Subcutaneous abdominal adipose tissue (tissue), 5 donors: Measurements from ENCODE around the gene CCDC134.

Experiments
- H3K27ac ChIP-seq: one replicate; pipeline ENCODE4 v1.7.0; 2013; ENCODE audit warnings: low read depth, mild to moderate bottlenecking, inconsistent platforms, low read length, moderate library complexity
- H3K27me3 ChIP-seq, 5 donors: one replicate each; pipeline ENCODE4 v1.7.0; 2013; ENCODE audit warnings: low read length in 5 of 5, inconsistent platforms in 1 of 5; ENCODE audit not compliant: control insufficient read depth in 5 of 5, insufficient read depth in 4 of 5
- H3K36me3 ChIP-seq, 5 donors: one replicate each; pipeline ENCODE4 v1.7.0; 2013; ENCODE audit warnings: low read length in 5 of 5; ENCODE audit not compliant: control insufficient read depth in 5 of 5, insufficient read depth in 5 of 5
- H3K4me1 ChIP-seq, 5 donors: one replicate each; pipeline ENCODE4 v1.7.0; 2013; ENCODE audit warnings: low read length in 5 of 5, mild to moderate bottlenecking in 3 of 5, moderate library complexity in 1 of 5; ENCODE audit not compliant: control insufficient read depth in 5 of 5, insufficient read depth in 5 of 5
- H3K4me3 ChIP-seq, 5 donors: one replicate each; pipeline ENCODE4 v1.7.0; 2013; ENCODE audit warnings: low read length in 5 of 5, low read depth in 1 of 5
- H3K9ac ChIP-seq, 5 donors: one replicate each; pipeline ENCODE4 v1.7.0; 2013; ENCODE audit warnings: low read length in 5 of 5, mild to moderate bottlenecking in 4 of 5, moderate library complexity in 3 of 5
- H3K9me3 ChIP-seq, 5 donors: one replicate each; pipeline ENCODE4 v1.7.0; 2013; ENCODE audit warnings: low read length in 5 of 5; ENCODE audit not compliant: control insufficient read depth in 5 of 5
- donor health status: healthy.
- donor health status: healthy.
- donor health status: healthy.
- donor health status: healthy.
- donor health status: healthy.

Gene CCDC134

GRCh38 chr22:41800348-41801146 lies at the start of gene CCDC134:
TSS of gene CCDC134 (plus strand) at chr22:41800679. CDS start at chr22:41808891, 8,212 bp downstream.
- Histone ChIP-seq H3K36me3 (no peaks in the 10 kb centered on the region), H3K9ac (peak within 1 kb of the TSS; percentile 63 to 88 (median 83)), H3K27ac (peak within 1 kb of the TSS; percentile 85), H3K27me3 (no peaks in the 10 kb centered on the region), H3K9me3 (no peaks in the 10 kb centered on the region), H3K4me1 (peaks cover 9 to 30% (median 24%) of the 10 kb centered on the region in 5 donors), H3K4me3 (peak within 1 kb of the TSS; percentile 80 to 99 (median 96))

GRCh38 chr22:41752011-41752970 lies 48.2 kb upstream of the CCDC134 start:
- no peaks in the 10 kb centered on the region for H3K36me3 ChIP-seq
- no peaks in the 10 kb centered on the region for H3K9me3 ChIP-seq
- H3K9ac ChIP-seq = no peak overlapping the region
- H3K27me3 ChIP-seq = no peaks in the 10 kb centered on the region
- no peaks in the 10 kb centered on the region for H3K4me1 ChIP-seq
- H3K27ac ChIP-seq = no peak overlapping the region
- H3K4me3 ChIP-seq = no peak overlapping the region

- no peak overlapping the region for H3K4me3 ChIP-seq
- no peaks in the 10 kb centered on the region for H3K4me1 ChIP-seq
- H3K27me3 ChIP-seq = no peaks in the 10 kb centered on the region
- no peak overlapping the region for H3K27ac ChIP-seq
- no peak overlapping the region for H3K9ac ChIP-seq
- no peaks in the 10 kb centered on the region for H3K36me3 ChIP-seq
- H3K9me3 ChIP-seq = no peaks in the 10 kb centered on the region
Observed at GRCh38 chr22:41753984-41754383, 46.5 kb upstream of the CCDC134 start.

GRCh38 chr22:41757502-41757901 lies 43.0 kb upstream of the CCDC134 start:
- Histone ChIP-seq H3K9me3 (no peaks in the 10 kb centered on the region), H3K27ac (no peak overlapping the region), H3K9ac (no peak overlapping the region), H3K27me3 (no peaks in the 10 kb centered on the region), H3K4me1 (no peaks in the 10 kb centered on the region), H3K36me3 (no peaks in the 10 kb centered on the region), H3K4me3 (no peak overlapping the region)

- Histone ChIP-seq H3K9me3 (no peaks in the 10 kb centered on the region), H3K36me3 (no peaks in the 10 kb centered on the region), H3K9ac (no peak overlapping the region), H3K27ac (no peak overlapping the region), H3K27me3 (no peaks in the 10 kb centered on the region), H3K4me1 (no peaks in the 10 kb centered on the region), H3K4me3 (no peak overlapping the region)
Observed at GRCh38 chr22:41758231-41758630, 42.2 kb upstream of the CCDC134 start.

GRCh38 chr22:41762980-41763779 lies 37.3 kb upstream of the CCDC134 start:
- peaks cover 0 to 3% (median 0%) of the 10 kb centered on the region in 5 donors for H3K27me3 ChIP-seq
- no peaks in the 10 kb centered on the region for H3K36me3 ChIP-seq
- H3K27ac ChIP-seq = no peak overlapping the region

GRCh38 chr22:41766476-41766875 lies 34.0 kb upstream of the CCDC134 start:
- H3K9me3 ChIP-seq = no peaks in the 10 kb centered on the region
- H3K4me3 ChIP-seq = no peak overlapping the region
- no peaks in the 10 kb centered on the region for H3K4me1 ChIP-seq
- H3K36me3 ChIP-seq = no peaks in the 10 kb centered on the region
- no peak overlapping the region for H3K9ac ChIP-seq
- H3K27ac ChIP-seq = no peak overlapping the region
- peaks cover 0 to 3% (median 0%) of the 10 kb centered on the region in 5 donors for H3K27me3 ChIP-seq

More at GRCh38 chr22:41762980-41763779, 37.3 kb upstream of the CCDC134 start:
- H3K9ac ChIP-seq = no peak overlapping the region
- H3K9me3 ChIP-seq = no peaks in the 10 kb centered on the region
- H3K4me3 ChIP-seq = no peak overlapping the region
- no peaks in the 10 kb centered on the region for H3K4me1 ChIP-seq

GRCh38 chr22:41768430-41768829 lies 32.0 kb upstream of the CCDC134 start:
- H3K36me3 ChIP-seq = no peaks in the 10 kb centered on the region
- H3K4me1 ChIP-seq = no peaks in the 10 kb centered on the region
- H3K9ac ChIP-seq = no peak overlapping the region
- H3K27ac ChIP-seq = no peak overlapping the region
- peaks cover 0 to 3% (median 0%) of the 10 kb centered on the region in 5 donors for H3K27me3 ChIP-seq
- H3K9me3 ChIP-seq = no peaks in the 10 kb centered on the region
- no peak overlapping the region for H3K4me3 ChIP-seq

GRCh38 chr22:41770715-41771468 lies 29.6 kb upstream of the CCDC134 start:
- no peaks in the 10 kb centered on the region for H3K9me3 ChIP-seq
- no peak overlapping the region for H3K4me3 ChIP-seq
- H3K27me3 ChIP-seq = peaks cover 0 to 4% (median 0%) of the 10 kb centered on the region in 5 donors
- no peak overlapping the region for H3K9ac ChIP-seq
- no peaks in the 10 kb centered on the region for H3K36me3 ChIP-seq
- H3K4me1 ChIP-seq = no peaks in the 10 kb centered on the region
- no peak overlapping the region for H3K27ac ChIP-seq
